MG63 (cell line): ENCODE measurements around the gene RABGAP1L. TPM values are rescaled to one million over a fixed set of nuclear protein-coding genes. Genes with fewer than 3 reads are reported as not detected.
A peak's percentile ranks its signal among the peaks of the same experiment; 100 is the strongest.
"Not testable (repeated sequence)": the region's sequence is repeated elsewhere in the genome, so short reads cannot be mapped to it uniquely, and the experiment has no call there.

Experiments
- DNase-seq: peaks from one replicate; pipeline ENCODE4 v3.0.0-alpha.2; 2020
- H3K27me3 ChIP-seq: fragments of 250-450 bp; sonication (Bioruptor Pico); 2 replicates; pipeline ENCODE4 v1.5.1; 2020; ENCODE audit warnings: mild to moderate bottlenecking, moderate library complexity
- H3K36me3 ChIP-seq: fragments of 250-450 bp; sonication (Bioruptor Pico); 2 replicates; pipeline ENCODE4 v1.5.1; 2020; ENCODE audit warnings: mild to moderate bottlenecking, moderate library complexity
- H3K4me3 ChIP-seq: fragments of 250-450 bp; sonication (Bioruptor Pico); 2 replicates; pipeline ENCODE4 v1.5.1; 2020; ENCODE audit warnings: mild to moderate bottlenecking, moderate library complexity
- H3K9me3 ChIP-seq: fragments of 250-450 bp; sonication (Bioruptor Pico); 2 replicates; pipeline ENCODE4 v1.5.1; 2020; ENCODE audit warnings: mild to moderate bottlenecking, moderate library complexity
- total RNA-seq: library from RNA; depleted of rRNA; stranded (reverse); fragments of >200 nt; shearing (Covaris generic); gene quantifications from 2 replicates; pipeline ENCODE4 v1.2.3, GENCODE V29; 2014; ENCODE audit warnings: low replicate concordance

RABGAP1L gene
- total RNA-seq, 1 experiment from 2014 or later, result 14.8 TPM

- H3K4me3 ChIP-seq, H3K27me3 ChIP-seq, H3K9me3 ChIP-seq, DNase-seq, H3K36me3 ChIP-seq: not testable (repeated sequence)
Measured at GRCh38 chr1:174143727-174144396, 15.5 kb upstream of the RABGAP1L start.

GRCh38 chr1:174144397-174144783 lies 14.9 kb upstream of the RABGAP1L start:
- not testable (repeated sequence) for H3K4me3 ChIP-seq, H3K36me3 ChIP-seq, H3K27me3 ChIP-seq, H3K9me3 ChIP-seq, DNase-seq

DNA sequence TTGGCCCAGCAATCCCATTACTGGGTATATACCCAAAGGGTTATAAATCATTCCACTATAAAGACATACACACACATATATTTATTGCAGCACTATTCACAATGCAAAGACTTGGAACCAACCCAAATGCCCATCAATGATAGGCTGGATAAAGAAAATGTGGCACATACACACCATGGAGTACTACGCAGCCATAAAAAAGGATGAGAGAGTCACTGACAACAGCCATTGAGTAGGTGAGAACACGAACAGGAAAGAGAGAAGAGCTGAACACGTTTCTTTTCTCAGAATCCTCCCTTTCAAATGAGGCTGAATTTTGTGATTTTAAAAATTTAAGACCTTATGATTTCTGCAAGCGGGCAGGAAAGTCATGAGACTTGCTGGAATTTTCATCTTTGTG lies 10.1 kb upstream of the RABGAP1L start:
- no peak overlapping the region for H3K4me3 ChIP-seq

DNA sequence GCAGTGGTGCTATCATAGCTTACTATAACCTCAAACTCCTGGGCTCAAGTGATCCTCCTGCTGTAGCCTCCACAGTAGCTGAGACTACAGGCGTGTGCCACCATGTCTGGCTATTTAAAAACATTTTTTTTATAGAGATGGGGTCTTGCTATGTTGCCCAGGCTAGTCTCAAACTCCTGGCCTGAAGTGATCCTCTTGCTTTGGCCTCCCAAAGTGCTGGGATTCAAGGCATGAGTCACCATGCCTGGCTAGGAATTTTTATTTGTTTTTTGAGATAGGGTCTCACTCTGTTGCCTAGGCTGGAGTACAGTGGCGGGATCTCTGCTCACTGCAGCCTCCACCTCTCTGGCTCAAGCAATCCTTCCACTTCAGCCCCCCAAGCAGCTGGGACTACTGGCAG lies 8.8 kb upstream of the RABGAP1L start:
- DNase-seq, result no peak
- no peaks in the 10 kb centered on the region for H3K36me3 ChIP-seq
- peaks cover 6% of the 10 kb centered on the region for H3K9me3 ChIP-seq
- no peaks in the 10 kb centered on the region for H3K27me3 ChIP-seq
- no peak overlapping the region for H3K4me3 ChIP-seq

More for the DNA sequence above, 10.1 kb upstream of the RABGAP1L start:
- DNase-seq, result no peak
- H3K9me3 ChIP-seq, result peaks cover 6% of the 10 kb centered on the region
- 0 out of 2 replicates have a peak, but pooled peaks cover 2% of the 10 kb centered on the region for H3K27me3 ChIP-seq
- no peaks in the 10 kb centered on the region for H3K36me3 ChIP-seq

DNA sequence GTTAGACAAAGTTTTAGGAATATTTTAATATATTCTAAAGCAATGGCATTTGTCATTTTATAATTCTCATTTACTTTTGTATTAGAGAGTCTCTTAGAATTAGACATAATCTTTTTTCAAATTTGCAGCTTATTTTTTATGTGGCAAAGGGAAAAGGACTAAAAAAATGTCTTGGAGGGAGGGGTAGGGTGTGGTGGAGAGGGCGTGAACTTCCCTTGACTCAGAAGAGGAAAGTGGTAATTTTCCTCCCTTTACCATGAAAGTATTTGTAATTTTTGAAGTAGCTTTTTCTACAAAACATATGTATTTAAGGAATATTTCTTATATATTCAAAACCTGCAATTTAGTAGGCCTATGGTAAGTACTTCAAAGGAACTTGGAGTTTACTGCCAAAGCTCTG lies 6.9 kb upstream of the RABGAP1L start:
- H3K27me3 ChIP-seq, result no peaks in the 10 kb centered on the region
- no peak for DNase-seq
- no peak overlapping the region for H3K4me3 ChIP-seq
- H3K9me3 ChIP-seq, result peaks cover 6% of the 10 kb centered on the region
- no peaks in the 10 kb centered on the region for H3K36me3 ChIP-seq

DNA sequence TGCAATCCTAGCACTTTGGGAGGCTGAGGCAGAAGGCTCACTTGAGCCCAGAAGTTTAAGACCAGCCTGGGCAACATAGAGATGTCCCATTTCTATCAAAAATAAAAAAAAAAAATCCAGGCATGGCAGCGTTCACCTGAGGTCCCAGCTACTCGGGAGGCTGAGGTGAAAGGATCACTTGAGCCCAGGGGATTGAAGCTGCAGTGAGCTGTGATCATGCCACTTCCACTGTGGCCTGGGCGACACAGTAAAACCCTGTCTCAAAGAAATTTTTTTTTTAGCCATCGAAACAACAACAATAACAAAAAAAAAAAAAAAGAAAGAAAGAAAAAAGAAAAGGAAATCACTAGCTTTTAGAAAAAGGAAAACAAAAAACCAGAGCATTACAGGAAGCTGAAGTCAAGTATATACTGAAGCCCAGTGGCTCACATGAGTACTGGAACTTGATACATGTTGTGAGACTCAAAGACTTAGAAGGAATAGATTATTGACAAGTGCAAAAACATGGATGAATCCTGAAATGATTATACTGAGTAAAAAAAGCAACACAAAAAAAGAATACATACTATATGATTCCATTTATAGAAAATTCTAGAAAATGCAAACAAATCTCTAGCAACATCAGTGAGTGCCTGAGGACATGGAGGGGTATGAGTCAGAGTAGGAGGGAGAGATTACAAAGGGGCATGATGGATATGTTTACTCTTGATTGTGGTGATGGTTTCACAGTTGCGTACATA lies 6.1 kb upstream of the RABGAP1L start:
- Histone ChIP-seq H3K27me3 (no peaks in the 10 kb centered on the region), H3K9me3 (no peaks in the 10 kb centered on the region), H3K4me3 (no peak overlapping the region), H3K36me3 (no peaks in the 10 kb centered on the region)
- DNase-seq, result no peak

DNA sequence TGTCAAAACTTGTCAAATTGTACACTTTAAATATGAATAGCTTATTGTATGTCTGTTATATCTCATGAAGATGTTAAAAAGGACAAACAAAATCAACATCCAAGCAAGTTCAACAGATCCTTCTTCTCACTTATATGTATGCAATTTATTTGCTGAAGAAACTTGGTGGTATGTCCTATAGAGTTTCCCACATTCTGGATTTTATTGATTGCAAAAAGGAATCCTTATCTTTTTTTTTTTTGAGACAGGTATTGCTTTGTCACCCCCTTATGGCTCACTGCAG lies 5.6 kb upstream of the RABGAP1L start:
- H3K36me3 ChIP-seq, result no peaks in the 10 kb centered on the region
- no peak overlapping the region for H3K4me3 ChIP-seq
- H3K9me3 ChIP-seq, result no peaks in the 10 kb centered on the region
- no peaks in the 10 kb centered on the region for H3K27me3 ChIP-seq
- no peak for DNase-seq

DNA sequence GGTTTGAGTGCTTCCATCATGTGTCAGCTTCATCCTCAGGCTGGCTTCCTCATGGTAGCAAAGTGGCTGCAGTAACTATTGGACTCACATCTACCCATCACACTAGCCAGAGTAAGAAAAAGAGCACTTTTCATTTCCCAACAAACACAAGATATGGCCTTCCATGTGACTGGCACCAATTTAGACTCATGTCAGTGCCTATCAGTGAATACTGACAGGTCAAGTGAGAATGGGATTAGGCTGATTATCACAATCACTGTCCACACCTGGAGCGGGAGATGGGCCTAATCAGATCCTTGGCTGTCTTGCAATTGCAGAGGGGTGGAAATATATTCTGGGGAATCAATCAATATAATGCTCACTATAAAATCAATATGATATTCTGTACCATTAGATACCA lies 2.9 kb upstream of the RABGAP1L start:
- Histone ChIP-seq H3K27me3 (no peaks in the 10 kb centered on the region), H3K4me3 (no peak overlapping the region), H3K9me3 (no peaks in the 10 kb centered on the region), H3K36me3 (peaks cover 2% of the 10 kb centered on the region; the same call in 1 of the 2 replicates)
- no peak for DNase-seq

DNA sequence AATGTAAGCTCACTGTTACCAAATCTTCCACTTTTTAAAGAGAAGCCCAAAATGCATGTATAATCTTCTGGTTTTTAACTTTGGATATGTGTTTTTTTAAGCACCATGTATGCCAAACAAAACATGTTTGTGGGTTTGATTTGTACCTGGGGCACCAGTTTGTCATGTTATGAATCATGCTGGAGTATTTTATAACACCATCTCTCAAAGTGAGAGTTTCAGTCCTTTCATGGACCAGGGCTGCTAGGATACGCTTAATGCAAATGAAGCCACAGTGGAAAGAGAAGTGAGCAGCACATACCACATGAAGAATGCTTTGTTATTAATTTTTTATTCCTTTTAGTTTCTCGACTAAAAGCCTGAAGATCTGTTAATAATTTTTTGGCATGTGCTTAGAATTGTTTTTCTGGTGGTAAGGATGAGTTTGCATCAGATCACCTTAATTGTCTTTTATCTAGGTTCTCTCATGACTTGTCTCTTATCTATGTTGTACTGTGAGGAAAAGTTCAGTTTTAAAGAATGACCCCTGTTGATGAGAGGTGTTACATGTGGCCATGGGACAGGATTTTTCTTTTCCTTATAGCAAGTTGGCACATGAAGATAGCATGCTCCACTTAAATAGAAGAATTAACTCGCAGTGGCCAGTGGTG lies 2.0 kb upstream of the RABGAP1L start:
- no peaks in the 10 kb centered on the region for H3K27me3 ChIP-seq
- DNase-seq, result no peak

DNA sequence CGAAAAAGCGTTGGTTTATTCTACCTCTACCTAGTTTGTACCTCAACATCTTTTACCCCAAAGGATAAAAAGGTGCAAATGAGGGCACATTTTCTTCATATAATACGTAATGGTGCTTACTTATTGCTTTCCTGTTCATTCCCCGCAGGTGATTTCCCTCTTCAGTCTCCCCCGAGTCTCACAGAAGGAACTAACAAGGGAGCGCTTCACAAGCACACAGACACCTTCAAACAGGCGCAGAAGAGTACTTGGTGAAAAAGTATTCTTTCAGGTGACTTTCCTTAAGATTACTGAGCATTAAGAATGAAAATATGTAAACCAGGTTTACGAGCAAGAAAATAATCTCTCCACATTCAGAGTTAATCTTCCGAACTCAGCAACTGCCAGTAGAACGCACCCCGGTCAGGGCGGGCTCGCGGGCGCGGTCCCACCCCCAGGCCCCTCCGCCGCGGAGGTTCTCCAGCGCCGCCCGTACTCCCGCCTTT lies 511 bp upstream of the RABGAP1L start:
- peaks cover 2% of the 10 kb centered on the region; the same call in 1 of the 2 replicates for H3K36me3 ChIP-seq
- peak overlapping the region; percentile 100 for H3K4me3 ChIP-seq
- no peak for DNase-seq
- no peaks in the 10 kb centered on the region for H3K9me3 ChIP-seq
- no peaks in the 10 kb centered on the region for H3K27me3 ChIP-seq

More for the DNA sequence above, 2.0 kb upstream of the RABGAP1L start:
- H3K36me3 ChIP-seq, result peaks cover 2% of the 10 kb centered on the region; the same call in 1 of the 2 replicates
- H3K4me3 ChIP-seq, result no peak overlapping the region
- H3K9me3 ChIP-seq, result no peaks in the 10 kb centered on the region

- peak; percentile 73 for DNase-seq
- no peaks in the 10 kb centered on the region for H3K9me3 ChIP-seq
Measured at GRCh38 chr1:174160109-174160473, 771 bp downstream of the RABGAP1L start.

DNA sequence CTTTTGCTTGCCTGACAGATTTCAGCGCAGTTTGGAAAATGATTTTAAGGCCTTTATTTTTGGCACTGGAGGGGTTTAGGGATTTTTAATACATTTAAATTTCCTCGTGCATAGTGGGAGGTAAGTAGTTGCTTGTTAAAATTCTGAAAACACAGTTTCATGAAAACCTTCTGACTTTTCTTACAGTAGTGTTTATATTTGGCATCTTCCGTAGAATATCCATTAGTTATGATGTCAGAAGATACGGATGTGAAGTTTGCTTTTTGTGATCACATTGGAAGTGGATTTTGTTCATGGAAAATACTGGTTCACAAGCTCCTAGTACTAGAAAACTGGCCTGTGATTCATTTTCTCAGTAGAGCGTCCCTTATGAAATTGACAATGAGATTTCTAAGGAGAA lies 1.3 kb downstream of the RABGAP1L start:
- Histone ChIP-seq H3K4me3 (peak overlapping the region; percentile 100), H3K36me3 (peaks cover 2% of the 10 kb centered on the region; the same call in 1 of the 2 replicates), H3K27me3 (no peaks in the 10 kb centered on the region), H3K9me3 (no peaks in the 10 kb centered on the region)
- no peak for DNase-seq

More at GRCh38 chr1:174160109-174160473, 771 bp downstream of the RABGAP1L start:
- peak overlapping the region; percentile 100 for H3K4me3 ChIP-seq
- H3K36me3 ChIP-seq, result peaks cover 2% of the 10 kb centered on the region; the same call in 1 of the 2 replicates
- H3K27me3 ChIP-seq, result no peaks in the 10 kb centered on the region

GRCh38 chr1:174161813-174162212 lies 2.5 kb downstream of the RABGAP1L start:
- H3K27me3 ChIP-seq, result no peaks in the 10 kb centered on the region
- peaks cover 2% of the 10 kb centered on the region; the same call in 1 of the 2 replicates for H3K36me3 ChIP-seq
- H3K9me3 ChIP-seq, result no peaks in the 10 kb centered on the region
- no peak for DNase-seq
- H3K4me3 ChIP-seq, result no peak overlapping the region

DNA sequence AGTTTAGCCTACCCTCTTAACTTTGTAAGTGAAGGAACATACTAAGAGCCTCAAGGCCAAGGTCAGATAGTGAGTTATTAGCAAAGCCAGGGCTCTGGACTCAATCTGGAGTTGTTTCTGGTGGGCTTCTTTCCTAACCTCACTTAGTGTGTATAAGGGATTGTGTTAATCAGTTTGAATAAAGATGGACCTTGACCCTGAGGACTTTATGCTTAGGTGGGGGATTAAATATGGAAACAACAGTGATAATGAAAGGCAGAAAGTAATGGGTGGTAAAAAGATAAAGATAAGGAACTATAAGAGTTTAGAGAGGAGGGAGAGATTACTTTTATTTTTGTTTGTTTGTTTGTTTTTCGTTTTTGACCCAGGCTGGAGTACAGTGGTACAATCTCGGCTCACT lies 5.5 kb downstream of the RABGAP1L start:
- no peaks in the 10 kb centered on the region for H3K27me3 ChIP-seq
- H3K9me3 ChIP-seq, result no peaks in the 10 kb centered on the region

GRCh38 chr1:174165471-174166137 lies 6.3 kb downstream of the RABGAP1L start:
- Histone ChIP-seq H3K4me3 (no peak overlapping the region), H3K36me3 (no peaks in the 10 kb centered on the region), H3K9me3 (no peaks in the 10 kb centered on the region), H3K27me3 (no peaks in the 10 kb centered on the region)
- peak; percentile 36 for DNase-seq

More for the DNA sequence above, 5.5 kb downstream of the RABGAP1L start:
- no peak for DNase-seq
- H3K36me3 ChIP-seq, result no peaks in the 10 kb centered on the region
- H3K4me3 ChIP-seq, result no peak overlapping the region

DNA sequence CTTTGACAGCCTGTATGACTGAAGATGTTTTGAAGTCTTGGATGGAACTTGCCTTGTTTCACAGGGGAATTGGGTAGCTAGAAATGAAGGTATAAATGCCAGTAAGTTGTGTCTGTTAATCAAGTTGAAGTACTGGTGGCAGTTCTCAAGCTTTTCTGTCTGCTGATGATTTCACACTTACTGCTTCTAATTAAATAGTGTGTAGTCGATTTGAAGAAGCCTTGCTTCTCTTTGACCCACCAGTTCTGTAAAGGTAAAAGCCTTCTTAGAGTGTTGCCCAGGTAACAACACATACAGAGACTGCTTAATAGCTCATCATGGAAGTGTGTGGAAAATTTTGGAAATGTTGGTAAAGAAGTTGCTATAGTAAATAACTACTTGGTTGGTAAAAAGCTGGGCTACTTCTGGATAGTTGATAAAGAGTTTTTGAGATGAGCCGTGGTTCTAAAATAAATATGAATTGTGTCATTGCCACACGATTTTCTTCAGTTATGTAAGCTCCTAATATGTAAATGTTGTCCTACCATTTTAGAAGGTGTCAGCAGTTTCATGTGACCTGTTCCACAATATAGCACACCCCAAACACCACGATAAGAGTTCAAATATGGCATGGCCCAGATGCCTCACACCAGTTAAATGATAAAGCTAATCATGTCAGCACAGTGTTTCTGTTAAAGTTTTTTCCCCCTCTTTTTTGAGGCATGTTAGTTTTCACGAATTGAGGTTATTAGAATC lies 7.4 kb downstream of the RABGAP1L start:
- Histone ChIP-seq H3K36me3 (no peaks in the 10 kb centered on the region), H3K4me3 (no peak overlapping the region), H3K27me3 (no peaks in the 10 kb centered on the region), H3K9me3 (no peaks in the 10 kb centered on the region)
- no peak for DNase-seq
